K562 (cell line): ENCODE measurements around the gene FXYD4. TPM values are rescaled to one million over a fixed set of nuclear protein-coding genes. Genes with fewer than 3 reads are reported as not detected.

Experiments
- AFF1 ChIP-seq, 2 experiments: fragments of 450-650 bp; IDR thresholded peaks; 2 replicates each; pipeline ENCODE4 v1.6.1; 2018; ENCODE audit warnings: mild to moderate bottlenecking in 2 of 2, low read depth in 1 of 2; ENCODE audit not compliant: partially characterized antibody in 2 of 2
- ATF1 ChIP-seq, 2 experiments: fragments of 450-650 bp in 1 of 2; IDR thresholded peaks; 2 replicates each; pipeline ENCODE4 v1.6.1; 2016; ENCODE audit warnings: missing compliant biosample characterization in 1 of 2, missing genetic modification characterization in 1 of 2
- BRD9 ChIP-seq: fragments of 450-650 bp; IDR thresholded peaks from 2 replicates; pipeline ENCODE4 v1.6.1; 2018; ENCODE audit warnings: low read depth; ENCODE audit not compliant: partially characterized antibody
- CBX2 ChIP-seq: fragments of 200-600 bp; sonication (generic); IDR thresholded peaks from one replicate; pipeline ENCODE4 v1.6.1; 2012; ENCODE audit warnings: mild to moderate bottlenecking, low read length, inconsistent platforms; ENCODE audit not compliant: insufficient read depth, poor library complexity, severe bottlenecking
- CHD2 ChIP-seq: IDR thresholded peaks from 2 replicates; pipeline ENCODE4 v1.6.1; 2011; ENCODE audit warnings: low read depth, low read length
- IRF9 ChIP-seq: fragments of 450-650 bp; IDR thresholded peaks from 2 replicates; pipeline ENCODE4 v1.6.1; 2016; ENCODE audit warnings: missing biosample characterization, missing genetic modification characterization
- KAT7 ChIP-seq: sonication (generic); formaldehyde crosslinking; IDR thresholded peaks from 2 replicates; pipeline ENCODE4 v1.8.0; 2022; ENCODE audit warnings: missing genetic modification reagents, mild to moderate bottlenecking, borderline replicate concordance
- KDM1A ChIP-seq, 2 experiments: fragments of 450-650 bp; IDR thresholded peaks; 2 replicates each; pipeline ENCODE4 v1.6.1; 2016; ENCODE audit warnings: mild to moderate bottlenecking in 2 of 2
- MAX ChIP-seq: sonication (generic); formaldehyde crosslinking; IDR thresholded peaks from 2 replicates; pipeline ENCODE4 v1.9.0; 2022; ENCODE audit warnings: mild to moderate bottlenecking, missing genetic modification reagents
- NFXL1 ChIP-seq: fragments of 450-650 bp; formaldehyde crosslinking; IDR thresholded peaks from 2 replicates; pipeline ENCODE4 v1.4.0; 2021; ENCODE audit warnings: mild to moderate bottlenecking
- RB1 ChIP-seq: fragments of 450-650 bp; IDR thresholded peaks from 2 replicates; pipeline ENCODE4 v1.6.1; 2017; ENCODE audit warnings: low read depth, mild to moderate bottlenecking
- RBM15 ChIP-seq: fragments of 200-400 bp; formaldehyde crosslinking; IDR thresholded peaks from 2 replicates; pipeline ENCODE4 v1.6.1; 2018; ENCODE audit warnings: mild to moderate bottlenecking, low read length, moderate library complexity; ENCODE audit not compliant: insufficient read depth
- SMAD3 ChIP-seq: fragments of 450-650 bp; formaldehyde crosslinking; conservative IDR thresholded peaks from 2 replicates; pipeline ENCODE4 v1.4.0; 2020; ENCODE audit warnings: mild to moderate bottlenecking
- SNRNP70 ChIP-seq: fragments of 200-400 bp; formaldehyde crosslinking; optimal IDR thresholded peaks from 2 replicates; pipeline ENCODE3; 2017; ENCODE audit warnings: low read depth, low read length
- U2AF2 ChIP-seq: fragments of 200-400 bp; formaldehyde crosslinking; optimal IDR thresholded peaks from 2 replicates; pipeline ENCODE3; 2017; ENCODE audit warnings: low read depth, mild to moderate bottlenecking, low read length
- ZBTB9 ChIP-seq: fragments of 450-650 bp; formaldehyde crosslinking; IDR thresholded peaks from 2 replicates; pipeline ENCODE4 v1.4.0; 2020; ENCODE audit warnings: mild to moderate bottlenecking, moderate library complexity
- ZHX1 ChIP-seq: fragments of 150-350 bp; conservative IDR thresholded peaks from 2 replicates; pipeline ENCODE4 v1.6.1; 2014; ENCODE audit warnings: low read length
- ZNF507 ChIP-seq: conservative IDR thresholded peaks from 2 replicates; pipeline ENCODE4 v1.6.1; 2017; ENCODE audit warnings: missing genetic modification characterization, missing compliant biosample characterization
- polyA plus RNA-seq, 8 experiments: library from polyadenylated mRNA; depleted of rRNA in 4 of 8; stranded (reverse) in 5 of 8; unstranded in 3 of 8; fragments of >200 nt; fragmentation: Nextera tagmentation in 2 of 8; fragmentation: Illumina TruSeq in 1 of 8; extraction: Ambion mirVana in 2 of 8; extraction: Trizol in 1 of 8; gene quantifications; 2 replicates each; pipeline versions ENCODE4 v1.2.1 to v1.2.3, GENCODE V29; 2011 to 2014; ENCODE audit warnings: inconsistent platforms in 1 of 8, missing spikeins in 1 of 8
- total RNA-seq, 7 experiments: library from RNA; depleted of rRNA in 6 of 7; stranded (reverse); fragments of >200 nt in 6 of 7; fragmentation: Illumina TruSeq in 2 of 7; extraction: Trizol in 2 of 7; gene quantifications; 2 replicates each; pipeline versions ENCODE4 v1.2.1 to v1.2.3, GENCODE V29; 2011 to 2021; ENCODE audit warnings: low replicate concordance in 1 of 7

The FXYD4 gene
- total and polyA plus RNA-seq, 9 of the 15 experiments (the other 6 are each of a cell fraction or from before 2014, with no cell fraction given), result not detected

GRCh38 chr10:43420369-43421200, 49.1 kb downstream of the FXYD4 start (continued):
- no peak for TF ChIP-seq ZBTB9
- TF ChIP-seq RBM15, result no peak
- peak; percentile 67 for TF ChIP-seq BRD9
- TF ChIP-seq NFXL1, result no peak
- peak in 1 of 2 experiments; percentile 59; a peak in 2 of 4 replicates for TF ChIP-seq KDM1A (IDR thresholded peaks at IDR 0.05)
- peak in 1 of 2 experiments; percentile 58 for TF ChIP-seq AFF1 (IDR thresholded peaks at IDR 0.05; ENCODE audit: low read depth in 1 of 2, partially characterized antibody in 2 of 2)
- TF ChIP-seq RB1, result peak; percentile 70
- no peak for TF ChIP-seq ATF1 (CRISPR knock-in tag; IDR thresholded peaks at IDR 0.05)
- peak; percentile 57; the same call in 1 of the 2 replicates for TF ChIP-seq ATF1 (tag; IDR thresholded peaks at IDR 0.05)
- TF ChIP-seq ZHX1, result no peak
- no peak for TF ChIP-seq SNRNP70
- TF ChIP-seq CHD2, result no peak
- TF ChIP-seq CBX2, result no peak
- no peak for TF ChIP-seq SMAD3 (CRISPR knock-in tag)
- no peak for TF ChIP-seq U2AF2
- TF ChIP-seq KAT7 (CRISPR knock-in tag), result no peak
- no peak; the same call in none of the 2 replicates for TF ChIP-seq MAX (CRISPR knock-in tag)
- no peak for TF ChIP-seq ZNF507 (tag)
- peak; percentile 80 for TF ChIP-seq IRF9 (tag)
